GM21825 (cell line): ENCODE measurements around the gene HSD17B3.
A peak's percentile ranks its signal among the peaks of the same experiment; 100 is the strongest.
"Not testable (repeated sequence)": the region's sequence is repeated elsewhere in the genome, so short reads cannot be mapped to it uniquely, and the experiment has no call there.

Experiments
- ATAC-seq: cut with Tn5 transposase; IDR thresholded peaks from one replicate; pipeline ENCODE4 v1.9.1; 2021; ENCODE audit warnings: mild to moderate bottlenecking, moderate library complexity; ENCODE audit not compliant: unreplicated experiment

HSD17B3 gene

GRCh38 chr9:96241391-96241809 lies 60.6 kb downstream of the HSD17B3 start:
- peak; percentile 55 for ATAC-seq

- ATAC-seq: no peak
These were observed 65.0 kb downstream of the HSD17B3 start for GRCh38 chr9:96236854-96237550.

- not testable (repeated sequence) for ATAC-seq
These were observed 65.6 kb downstream of the HSD17B3 start for GRCh38 chr9:96236337-96236736.

DNA sequence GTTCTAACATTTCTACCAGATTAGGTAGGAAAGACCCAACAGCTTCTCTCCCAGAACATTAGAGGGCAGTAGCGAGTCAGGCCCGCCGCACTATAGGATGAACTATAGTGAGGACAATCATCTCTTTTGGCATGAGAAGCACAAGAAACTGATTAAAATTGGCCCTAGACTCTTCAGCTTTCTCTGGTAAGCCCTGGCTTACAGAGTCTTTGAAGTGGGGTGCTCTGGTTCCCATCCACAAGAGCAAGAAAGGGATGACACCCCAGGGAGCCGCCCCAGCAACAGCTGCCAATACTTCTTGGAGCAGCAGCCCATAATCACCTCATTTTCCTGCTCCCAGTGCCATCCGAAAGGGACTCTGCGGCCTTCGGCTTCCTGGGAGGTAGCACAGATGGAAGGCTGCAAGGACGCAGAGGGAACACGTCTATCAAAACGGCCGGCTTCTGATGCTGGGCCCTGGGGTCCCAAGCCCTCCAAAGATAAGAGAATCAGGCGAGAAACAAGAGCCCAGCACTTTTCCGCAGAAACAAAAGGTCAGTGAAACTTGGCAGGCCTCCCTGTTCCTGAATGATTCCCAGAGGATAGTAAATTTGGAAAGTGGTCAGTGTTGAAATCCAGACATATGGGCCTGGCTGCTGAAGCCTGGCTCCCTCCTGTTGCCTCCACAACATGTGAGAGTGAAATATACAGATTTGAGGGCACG lies 69.3 kb downstream of the HSD17B3 start:
- ATAC-seq: no peak

- ATAC-seq: no peak
These were observed 69.8 kb downstream of the HSD17B3 start for GRCh38 chr9:96232164-96232538.

- no peak for ATAC-seq
These were observed 72.0 kb downstream of the HSD17B3 start for GRCh38 chr9:96230002-96230401.

DNA sequence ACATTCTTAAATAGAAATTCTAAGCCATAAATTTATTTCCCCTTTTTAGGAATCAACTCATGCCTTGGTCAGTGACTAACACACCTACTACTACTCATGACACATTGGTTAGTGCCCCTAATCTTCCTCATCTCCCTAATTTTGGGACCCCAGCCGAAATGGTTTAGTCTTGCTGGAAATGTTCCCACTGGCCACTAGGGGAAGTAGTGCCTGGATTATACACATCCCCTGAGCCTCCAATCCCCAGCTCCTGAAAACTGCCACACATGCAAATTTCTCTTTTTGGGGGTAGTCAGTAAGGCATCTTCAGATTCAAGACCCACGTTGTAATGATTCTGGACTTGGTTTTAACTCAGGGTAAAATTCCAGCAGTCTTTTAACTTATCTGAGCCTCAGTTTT lies 79.8 kb downstream of the HSD17B3 start:
- no peak for ATAC-seq

DNA sequence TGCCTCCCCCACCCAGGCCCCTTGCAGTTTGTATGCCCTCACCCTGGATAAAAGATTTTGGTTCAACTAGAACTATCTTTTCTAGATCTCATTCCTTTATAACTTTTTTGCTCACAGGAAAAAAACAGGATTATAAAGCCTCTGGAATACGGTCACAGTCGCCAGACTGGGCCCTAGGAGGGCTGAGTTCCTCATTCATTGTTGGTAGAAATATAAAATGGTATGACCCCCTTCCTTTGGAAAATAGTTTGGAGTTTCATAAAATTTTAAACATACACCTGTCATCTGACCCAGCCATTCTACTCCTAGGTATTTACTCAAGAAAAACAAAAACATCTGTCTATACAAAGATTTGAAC lies 82.1 kb downstream of the HSD17B3 start:
- no peak for ATAC-seq

DNA sequence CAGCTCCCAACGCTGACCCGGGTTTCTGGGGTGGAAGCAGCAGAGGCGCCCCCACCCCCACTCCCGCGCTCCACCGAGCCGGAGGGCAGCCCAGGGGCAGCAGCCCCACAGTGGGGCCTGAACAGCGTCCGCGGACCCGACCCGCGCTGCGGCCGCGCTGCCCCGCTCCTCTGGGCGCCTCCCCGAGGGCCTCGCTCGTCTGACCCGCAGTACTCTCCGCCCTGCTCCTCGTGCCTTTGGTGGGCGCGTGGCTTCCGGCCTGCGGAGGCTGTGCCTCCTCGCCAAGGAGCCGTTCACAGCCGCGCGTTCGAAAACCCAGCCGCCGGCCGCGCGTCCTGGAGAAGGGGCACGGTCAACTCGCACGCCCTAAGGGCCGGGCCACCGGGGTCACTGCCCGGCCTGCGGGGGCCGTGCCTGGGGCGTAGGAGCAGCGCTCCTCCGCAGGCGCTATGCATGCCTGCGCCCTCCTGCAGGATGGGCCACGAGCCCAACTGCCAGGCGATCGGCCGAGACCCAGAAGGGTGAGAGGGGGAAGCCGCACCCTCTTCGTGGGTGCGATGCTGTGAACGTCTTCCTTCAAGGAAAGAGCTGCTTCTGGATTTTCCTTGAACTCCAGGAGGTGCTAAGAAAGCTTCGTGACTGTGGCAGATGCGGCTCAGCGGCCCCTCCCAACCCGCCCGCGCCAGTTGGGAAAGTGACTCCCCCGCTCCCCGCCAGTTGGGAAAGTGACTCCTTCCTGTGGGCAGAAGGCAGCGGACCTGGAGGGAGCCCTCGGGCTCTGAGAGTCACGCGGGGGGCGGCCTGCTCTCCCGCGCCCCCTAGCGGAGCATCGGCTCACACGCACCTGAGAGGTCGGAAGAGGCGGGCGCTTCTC lies 82.7 kb downstream of the HSD17B3 start:
- no peak for ATAC-seq

GRCh38 chr9:96217754-96218693 lies 84.0 kb downstream of the HSD17B3 start:
- peak; percentile 79 for ATAC-seq

GRCh38 chr9:96217294-96217707 lies 84.7 kb downstream of the HSD17B3 start:
- no peak for ATAC-seq

DNA sequence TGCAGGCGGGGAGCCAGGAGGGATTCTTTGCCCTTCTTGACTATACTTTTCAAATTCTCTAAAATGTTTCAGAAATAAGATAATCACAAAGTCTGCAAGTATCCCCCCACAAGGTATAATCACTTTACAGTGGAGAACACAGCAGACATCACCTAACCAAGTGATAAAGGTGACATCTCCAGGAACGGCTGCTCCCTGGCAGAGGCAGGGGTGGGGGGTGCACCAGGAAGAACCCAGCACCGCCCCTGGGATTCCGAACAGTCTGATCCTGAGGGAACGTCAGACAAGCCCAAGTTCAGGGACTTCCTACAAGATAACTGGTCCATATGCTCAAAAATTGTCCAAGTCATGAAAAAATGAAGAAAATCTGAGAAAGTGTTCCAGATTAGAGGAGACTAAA lies 85.4 kb downstream of the HSD17B3 start:
- no peak for ATAC-seq

DNA sequence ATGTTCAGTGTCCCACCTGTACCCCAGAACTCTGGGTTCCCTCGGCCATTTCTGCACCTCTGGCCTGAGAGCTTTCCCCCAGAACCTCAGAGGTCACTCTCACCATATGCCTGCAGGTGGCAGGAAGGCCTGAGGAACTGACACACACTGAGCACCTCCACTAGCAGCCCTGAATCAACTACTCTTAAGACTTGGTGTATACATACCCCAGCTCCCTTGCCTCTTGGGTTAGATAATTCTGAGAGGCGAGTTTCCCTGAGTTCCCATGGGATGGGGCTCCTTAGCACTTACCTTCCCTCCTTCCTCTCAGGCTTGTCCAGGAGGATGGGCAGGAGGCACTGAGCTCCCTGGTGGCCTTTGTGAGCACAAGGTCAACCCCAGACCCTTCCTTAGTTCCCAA lies 86.1 kb downstream of the HSD17B3 start:
- no peak for ATAC-seq

DNA sequence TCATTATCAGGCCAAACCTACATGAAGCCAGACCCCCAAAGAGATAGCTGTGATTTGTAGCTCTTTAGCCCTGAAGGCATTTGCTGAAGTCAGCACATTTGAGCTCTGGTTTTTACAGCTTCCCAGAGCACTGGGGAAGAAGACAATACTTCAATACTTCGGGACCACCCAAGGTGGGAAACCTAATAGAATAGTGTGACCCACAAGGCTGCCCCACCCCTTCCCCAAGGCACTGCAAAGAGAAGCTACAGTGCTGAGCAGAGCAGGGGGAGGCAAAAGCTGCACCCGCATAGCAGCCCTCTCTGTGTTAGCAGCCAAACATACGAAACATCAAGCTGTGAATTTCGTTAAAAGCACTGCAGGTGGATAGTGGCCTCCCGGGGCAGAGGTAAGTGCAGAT lies 87.3 kb downstream of the HSD17B3 start:
- ATAC-seq: no peak

GRCh38 chr9:96209407-96210271 lies 92.3 kb downstream of the HSD17B3 start:
- ATAC-seq: no peak

GRCh38 chr9:96206156-96206751 lies 95.7 kb downstream of the HSD17B3 start:
- ATAC-seq: no peak

DNA sequence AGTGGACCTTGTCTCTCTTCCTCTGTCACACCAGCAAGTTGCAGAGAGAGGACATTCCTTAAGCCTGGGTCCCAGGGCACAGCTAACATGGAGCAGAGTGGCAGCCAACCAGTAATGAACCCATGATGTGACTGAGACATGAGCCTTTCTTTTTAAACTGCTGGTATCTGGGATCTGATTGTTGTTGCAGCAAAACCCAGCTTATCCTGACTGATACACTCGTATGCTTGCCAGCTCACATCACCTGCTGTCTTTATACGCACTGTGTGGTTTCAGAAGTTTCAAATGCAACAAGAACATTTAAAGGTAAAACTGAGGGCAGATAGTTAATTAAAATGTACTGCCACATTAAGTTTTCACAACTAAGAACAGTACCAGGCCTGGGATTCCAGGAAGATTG lies 97.1 kb downstream of the HSD17B3 start:
- no peak for ATAC-seq

- no peak for ATAC-seq
These were observed 98.0 kb downstream of the HSD17B3 start for GRCh38 chr9:96203867-96204501.
